CD4-positive, CD25-positive, alpha-beta regulatory T cell (primary cell): Measurements from ENCODE around the gene EDC4. TPM values are rescaled to one million over a fixed set of nuclear protein-coding genes. Genes with fewer than 3 reads are reported as not detected.

Source experiments
- polyA plus RNA-seq, 4 donors: library from polyadenylated mRNA; unstranded; fragments of 300-500 nt; fragmentation: Illumina TruSeq; gene quantifications; one replicate each; pipeline ENCODE4 v1.2.3, GENCODE V29; 2021
- total RNA-seq: library from RNA; stranded (reverse); gene quantifications from one replicate; pipeline ENCODE4 v1.2.3, GENCODE V29; 2022

The EDC4 gene
- total and polyA plus RNA-seq, 5 donors from 2014 or later: 24.7 to 103 (median 37.9) TPM

Other genes with a start within 250 kb of the EDC4 start
- gene CARMIL2, start 227.9 kb upstream of the EDC4 start, total RNA-seq: 156 TPM
- gene CARMIL2, start 227.9 kb upstream of the EDC4 start, polyA plus RNA-seq: 10 to 100 TPM in 3 of 4 donors, 1 to 10 TPM in 1; 9.2 to 20.7 (median 12.9) TPM
- 28.7 TPM for gene ACD, start 212.8 kb upstream of the EDC4 start, total RNA-seq
- 10 to 100 TPM; 29.5 to 36.7 (median 32.5) TPM for gene ACD, start 212.8 kb upstream of the EDC4 start, polyA plus RNA-seq
- gene PARD6A, start 212.1 kb upstream of the EDC4 start, total RNA-seq: 6.2 TPM
- gene PARD6A, start 212.1 kb upstream of the EDC4 start, polyA plus RNA-seq: 10 to 100 TPM; 14.4 to 19.9 (median 18.2) TPM
- 2.4 TPM for gene ENKD1, start 206.3 kb upstream of the EDC4 start, total RNA-seq
- gene ENKD1, start 206.3 kb upstream of the EDC4 start, polyA plus RNA-seq: 1 to 10 TPM in 3 of 4 donors, under 1 TPM in 1; 0.65 to 2.9 (median 1.5) TPM
- gene C16orf86, start 206.2 kb upstream of the EDC4 start, total RNA-seq: 3.2 TPM
- gene C16orf86, start 206.2 kb upstream of the EDC4 start, polyA plus RNA-seq: 1 to 10 TPM; 3.9 to 6.8 (median 6.0) TPM
- gene GFOD2, start 153.7 kb upstream of the EDC4 start, total RNA-seq: 11.2 TPM
- 10 to 100 TPM in 3 of 4 donors, 1 to 10 TPM in 1; 9.0 to 12.1 (median 11.6) TPM for gene GFOD2, start 153.7 kb upstream of the EDC4 start, polyA plus RNA-seq
- 29.4 TPM for gene RANBP10, start 66.5 kb upstream of the EDC4 start, total RNA-seq
- gene RANBP10, start 66.5 kb upstream of the EDC4 start, polyA plus RNA-seq: 10 to 100 TPM in 1 of 4 donors, 1 to 10 TPM in 3; 7.3 to 10.0 (median 8.0) TPM
- gene TSNAXIP1, start 66.2 kb upstream of the EDC4 start, total RNA-seq: 0.39 TPM
- gene TSNAXIP1, start 66.2 kb upstream of the EDC4 start, polyA plus RNA-seq: not detected
- gene THAP11, start 30.7 kb upstream of the EDC4 start, total RNA-seq: 32.2 TPM
- gene THAP11, start 30.7 kb upstream of the EDC4 start, polyA plus RNA-seq: 100 to 1,000 TPM; 132 to 166 (median 141) TPM
- gene NUTF2, start 26.1 kb upstream of the EDC4 start, total RNA-seq: 48.5 TPM
- 100 to 1,000 TPM; 115 to 158 (median 131) TPM for gene NUTF2, start 26.1 kb upstream of the EDC4 start, polyA plus RNA-seq
- 79.9 TPM for gene CENPT, start 25.4 kb upstream of the EDC4 start, total RNA-seq
- 10 to 100 TPM; 13.5 to 17.1 (median 14.6) TPM for gene CENPT, start 25.4 kb upstream of the EDC4 start, polyA plus RNA-seq
- gene NRN1L, start 11.8 kb downstream of the EDC4 start, total RNA-seq: 2.7 TPM
- under 1 TPM in 2 of 4 donors, not detected in 2; 0.37 to 0.65 TPM for gene NRN1L, start 11.8 kb downstream of the EDC4 start, polyA plus RNA-seq
- gene PSKH1, start 20.2 kb downstream of the EDC4 start, total RNA-seq: 14.3 TPM
- gene PSKH1, start 20.2 kb downstream of the EDC4 start, polyA plus RNA-seq: 10 to 100 TPM; 16.1 to 25.3 (median 23.3) TPM
- 8.0 TPM for gene CTRL, start 58.8 kb downstream of the EDC4 start, total RNA-seq
- gene CTRL, start 58.8 kb downstream of the EDC4 start, polyA plus RNA-seq: 1 to 10 TPM in 2 of 4 donors, under 1 TPM in 2; 0.21 to 2.9 (median 1.1) TPM
- 136 TPM for gene PSMB10, start 63.8 kb downstream of the EDC4 start, total RNA-seq
- 100 to 1,000 TPM; 478 to 673 (median 596) TPM for gene PSMB10, start 63.8 kb downstream of the EDC4 start, polyA plus RNA-seq
- gene LCAT, start 71.1 kb downstream of the EDC4 start, total RNA-seq: 11.0 TPM
- under 1 TPM; 0.25 to 0.77 (median 0.59) TPM for gene LCAT, start 71.1 kb downstream of the EDC4 start, polyA plus RNA-seq
- 30.4 TPM for gene SLC12A4, start 95.6 kb downstream of the EDC4 start, total RNA-seq
- 1 to 10 TPM; 5.0 to 6.4 (median 5.8) TPM for gene SLC12A4, start 95.6 kb downstream of the EDC4 start, polyA plus RNA-seq
- gene DPEP3, start 107.4 kb downstream of the EDC4 start, total RNA-seq: 0.44 TPM
- under 1 TPM in 1 of 4 donors, not detected in 3; 0.19 TPM for gene DPEP3, start 107.4 kb downstream of the EDC4 start, polyA plus RNA-seq
- 52.4 TPM for gene DPEP2, start 126.4 kb downstream of the EDC4 start, total RNA-seq
- gene DPEP2, start 126.4 kb downstream of the EDC4 start, polyA plus RNA-seq: 10 to 100 TPM; 52.2 to 70.0 (median 63.4) TPM
- gene DPEP2NB, start 142.9 kb downstream of the EDC4 start, total RNA-seq: not detected
- gene DPEP2NB, start 142.9 kb downstream of the EDC4 start, polyA plus RNA-seq: not detected
- 14.9 TPM for gene DDX28, start 150.2 kb downstream of the EDC4 start, total RNA-seq
- 10 to 100 TPM; 48.0 to 68.2 (median 63.9) TPM for gene DDX28, start 150.2 kb downstream of the EDC4 start, polyA plus RNA-seq
- 15.2 TPM for gene DUS2, start 150.2 kb downstream of the EDC4 start, total RNA-seq
- gene DUS2, start 150.2 kb downstream of the EDC4 start, polyA plus RNA-seq: 10 to 100 TPM in 2 of 4 donors, 1 to 10 TPM in 2; 7.7 to 11.5 (median 10.3) TPM
- gene NFATC3, start 212.3 kb downstream of the EDC4 start, total RNA-seq: 115 TPM
- gene NFATC3, start 212.3 kb downstream of the EDC4 start, polyA plus RNA-seq: 10 to 100 TPM; 52.0 to 67.5 (median 56.6) TPM